HepG2 (cell line): Measurements from ENCODE around the gene NBEAL1. TPM values are rescaled to one million over a fixed set of nuclear protein-coding genes. Genes with fewer than 3 reads are reported as not detected.

Source experiments
- ATAD3A ChIP-seq: sonication (generic); formaldehyde crosslinking; IDR thresholded peaks from 2 replicates; pipeline ENCODE4 v1.4.0; 2020; ENCODE audit warnings: missing genetic modification reagents
- KDM1A ChIP-seq: IDR thresholded peaks from 2 replicates; pipeline ENCODE4 v1.6.1; 2016; ENCODE audit warnings: missing compliant biosample characterization
- MTF2 ChIP-seq: sonication (generic); formaldehyde crosslinking; IDR thresholded peaks from 2 replicates; pipeline ENCODE4 v1.5.0; 2020; ENCODE audit warnings: missing genetic modification reagents, borderline replicate concordance
- NCOA1 ChIP-seq: sonication (generic); formaldehyde crosslinking; IDR thresholded peaks from 2 replicates; pipeline ENCODE4 v1.9.0; 2021; ENCODE audit warnings: missing genetic modification reagents
- NCOR1 ChIP-seq: fragments of 200-600 bp; sonication (generic); IDR thresholded peaks from 2 replicates; pipeline ENCODE4 v1.7.0; 2017; ENCODE audit warnings: antibody characterized with exemption, low read length, borderline replicate concordance
- RBAK ChIP-seq: sonication (generic); formaldehyde crosslinking; IDR thresholded peaks from 2 replicates; pipeline ENCODE4 v1.5.1; 2020; ENCODE audit warnings: mild to moderate bottlenecking, missing genetic modification reagents
- SALL1 ChIP-seq: sonication (generic); formaldehyde crosslinking; IDR thresholded peaks from 2 replicates; pipeline ENCODE4 v1.8.0; 2022; ENCODE audit warnings: mild to moderate bottlenecking, missing genetic modification reagents
- SMC3 ChIP-seq: IDR thresholded peaks from 2 replicates; pipeline ENCODE4 v1.6.1; 2011; ENCODE audit warnings: low read length, improper control_type of control experiment
- STAG1 ChIP-seq: sonication (generic); formaldehyde crosslinking; IDR thresholded peaks from 2 replicates; pipeline ENCODE4 v1.4.0; 2020; ENCODE audit warnings: missing genetic modification reagents
- ZBTB42 ChIP-seq: sonication (generic); formaldehyde crosslinking; IDR thresholded peaks from 2 replicates; pipeline ENCODE4 v1.5.0; 2020; ENCODE audit warnings: mild to moderate bottlenecking, missing genetic modification reagents
- ZNF232 ChIP-seq: sonication (generic); formaldehyde crosslinking; IDR thresholded peaks from 2 replicates; pipeline ENCODE4 v1.4.0; 2020; ENCODE audit warnings: missing genetic modification reagents, borderline replicate concordance
- ZNF329 ChIP-seq: sonication (generic); formaldehyde crosslinking; IDR thresholded peaks from 2 replicates; pipeline ENCODE4 v1.9.0; 2021; ENCODE audit warnings: low read depth, mild to moderate bottlenecking, missing genetic modification reagents
- ZNF331 ChIP-seq: sonication (generic); formaldehyde crosslinking; IDR thresholded peaks from 2 replicates; pipeline ENCODE4 v1.4.0; 2020; ENCODE audit warnings: missing genetic modification reagents
- ZNF747 ChIP-seq: sonication (generic); formaldehyde crosslinking; IDR thresholded peaks from 2 replicates; pipeline ENCODE4 v1.8.1; 2023; ENCODE audit warnings: missing genetic modification reagents, mild to moderate bottlenecking, borderline replicate concordance
- ZSCAN22 ChIP-seq: sonication (generic); formaldehyde crosslinking; IDR thresholded peaks from 2 replicates; pipeline ENCODE4 v1.4.0; 2020; ENCODE audit warnings: mild to moderate bottlenecking, missing genetic modification reagents
- polyA plus RNA-seq, 8 experiments: library from polyadenylated mRNA; depleted of rRNA in 3 of 8; stranded (reverse) in 7 of 8; unstranded in 1 of 8; fragments of >200 nt; fragmentation: Illumina TruSeq in 4 of 8; extraction: Trizol in 4 of 8; gene quantifications; 2 replicates each; pipeline versions ENCODE4 v1.2.1 to v1.2.3, GENCODE V29; 2011 to 2016; ENCODE audit warnings: low read depth in 4 of 8, missing spikeins in 1 of 8, mixed read lengths in 1 of 8; ENCODE audit not compliant: insufficient read depth in 1 of 8
- total RNA-seq, 5 experiments: library from RNA; depleted of rRNA; stranded (reverse); fragments of >200 nt; fragmentation: Illumina TruSeq; extraction: Trizol; gene quantifications; 2 replicates each; pipeline ENCODE4 v1.2.3, GENCODE V29; 2016; ENCODE audit warnings: low read depth in 1 of 5
- TF ChIP-seq, protein P1 (sequence below), 2 experiments: sonication (generic) in 1 of 2; formaldehyde crosslinking in 1 of 2; IDR thresholded peaks; 2 replicates each; pipeline versions ENCODE4 v1.6.1 to v1.9.0; 2014 to 2022; ENCODE audit warnings: antibody characterized with exemption in 1 of 2, borderline replicate concordance in 1 of 2, inconsistent platforms in 1 of 2, low read depth in 1 of 2, missing genetic modification reagents in 1 of 2
- TF ChIP-seq, protein P2 (sequence below): sonication (generic); formaldehyde crosslinking; IDR thresholded peaks from 2 replicates; pipeline ENCODE4 v1.5.0; 2020; ENCODE audit warnings: mild to moderate bottlenecking, missing genetic modification reagents
- TF ChIP-seq, protein P3 (sequence below): sonication (generic); formaldehyde crosslinking; IDR thresholded peaks from 2 replicates; pipeline ENCODE4 v1.9.0; 2021; ENCODE audit warnings: missing genetic modification reagents, borderline replicate concordance

Gene NBEAL1
- total and polyA plus RNA-seq, 2 of the 13 experiments (the other 11 are each of a cell fraction or from before 2014, with no cell fraction given): 6.4 to 15.7 TPM

DNA sequence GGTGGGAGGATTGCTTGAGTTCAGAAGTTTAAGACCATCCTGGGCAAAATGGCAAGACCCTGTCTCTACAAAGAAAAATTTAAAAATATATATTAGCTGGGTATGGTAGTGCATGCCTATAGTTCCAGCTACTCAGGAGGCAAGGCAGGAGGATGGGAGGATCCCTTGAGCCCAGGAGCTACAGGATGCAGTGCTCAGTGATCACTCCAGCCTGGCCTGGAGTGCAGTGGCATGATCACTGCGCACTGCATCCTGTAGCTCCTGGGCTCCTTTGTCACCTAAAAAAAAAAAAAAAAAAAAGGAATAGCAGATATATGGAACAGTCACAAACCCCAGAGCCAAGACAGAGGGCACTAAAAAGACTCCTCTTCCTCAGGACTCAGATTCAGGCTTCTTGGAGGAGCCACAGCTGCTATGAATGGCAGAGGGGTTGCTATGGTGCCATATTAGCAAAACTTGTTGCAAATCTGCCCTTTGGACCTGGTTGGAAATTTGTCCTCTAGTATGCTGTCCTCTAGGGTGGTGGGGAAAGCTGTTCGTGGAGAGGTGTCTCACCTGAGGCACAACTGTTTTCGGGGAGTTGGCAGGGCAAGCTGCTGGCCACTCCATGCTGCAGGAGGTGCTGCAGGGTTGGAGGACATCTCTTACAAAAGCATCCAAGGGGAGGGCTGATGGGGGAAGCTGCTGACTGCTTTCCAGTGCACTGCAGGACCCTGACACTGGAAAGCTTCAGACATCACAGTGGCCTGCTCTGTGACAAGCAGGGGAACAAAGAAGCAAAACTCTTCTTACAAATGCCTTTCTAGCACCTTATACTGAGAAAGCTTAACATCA is 246.9 kb downstream of the NBEAL1 start (continued):
- TF ChIP-seq, protein P1, sequence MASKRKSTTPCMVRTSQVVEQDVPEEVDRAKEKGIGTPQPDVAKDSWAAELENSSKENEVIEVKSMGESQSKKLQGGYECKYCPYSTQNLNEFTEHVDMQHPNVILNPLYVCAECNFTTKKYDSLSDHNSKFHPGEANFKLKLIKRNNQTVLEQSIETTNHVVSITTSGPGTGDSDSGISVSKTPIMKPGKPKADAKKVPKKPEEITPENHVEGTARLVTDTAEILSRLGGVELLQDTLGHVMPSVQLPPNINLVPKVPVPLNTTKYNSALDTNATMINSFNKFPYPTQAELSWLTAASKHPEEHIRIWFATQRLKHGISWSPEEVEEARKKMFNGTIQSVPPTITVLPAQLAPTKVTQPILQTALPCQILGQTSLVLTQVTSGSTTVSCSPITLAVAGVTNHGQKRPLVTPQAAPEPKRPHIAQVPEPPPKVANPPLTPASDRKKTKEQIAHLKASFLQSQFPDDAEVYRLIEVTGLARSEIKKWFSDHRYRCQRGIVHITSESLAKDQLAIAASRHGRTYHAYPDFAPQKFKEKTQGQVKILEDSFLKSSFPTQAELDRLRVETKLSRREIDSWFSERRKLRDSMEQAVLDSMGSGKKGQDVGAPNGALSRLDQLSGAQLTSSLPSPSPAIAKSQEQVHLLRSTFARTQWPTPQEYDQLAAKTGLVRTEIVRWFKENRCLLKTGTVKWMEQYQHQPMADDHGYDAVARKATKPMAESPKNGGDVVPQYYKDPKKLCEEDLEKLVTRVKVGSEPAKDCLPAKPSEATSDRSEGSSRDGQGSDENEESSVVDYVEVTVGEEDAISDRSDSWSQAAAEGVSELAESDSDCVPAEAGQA (IDR thresholded peaks at IDR 0.05; ENCODE audit: low read depth): no peak
- TF ChIP-seq, protein P1 (CRISPR knock-in tag; IDR thresholded peaks at IDR 0.05; ENCODE audit: borderline replicate concordance): no peak
- no peak for TF ChIP-seq ZNF331 (CRISPR knock-in tag)
- TF ChIP-seq ATAD3A: no peak
- TF ChIP-seq ZNF747 (CRISPR knock-in tag): no peak
- TF ChIP-seq STAG1: peak; percentile 31
- TF ChIP-seq ZSCAN22: no peak
- TF ChIP-seq NCOR1: 0 out of 2 replicates have a peak, but pooled peaks have one; percentile 17
- no peak for TF ChIP-seq ZBTB42
- TF ChIP-seq KDM1A (CRISPR knock-in tag): no peak
- TF ChIP-seq SMC3: no peak
- no peak; the same call in 1 of the 2 replicates for TF ChIP-seq SALL1 (CRISPR knock-in tag)
- TF ChIP-seq, protein P2, sequence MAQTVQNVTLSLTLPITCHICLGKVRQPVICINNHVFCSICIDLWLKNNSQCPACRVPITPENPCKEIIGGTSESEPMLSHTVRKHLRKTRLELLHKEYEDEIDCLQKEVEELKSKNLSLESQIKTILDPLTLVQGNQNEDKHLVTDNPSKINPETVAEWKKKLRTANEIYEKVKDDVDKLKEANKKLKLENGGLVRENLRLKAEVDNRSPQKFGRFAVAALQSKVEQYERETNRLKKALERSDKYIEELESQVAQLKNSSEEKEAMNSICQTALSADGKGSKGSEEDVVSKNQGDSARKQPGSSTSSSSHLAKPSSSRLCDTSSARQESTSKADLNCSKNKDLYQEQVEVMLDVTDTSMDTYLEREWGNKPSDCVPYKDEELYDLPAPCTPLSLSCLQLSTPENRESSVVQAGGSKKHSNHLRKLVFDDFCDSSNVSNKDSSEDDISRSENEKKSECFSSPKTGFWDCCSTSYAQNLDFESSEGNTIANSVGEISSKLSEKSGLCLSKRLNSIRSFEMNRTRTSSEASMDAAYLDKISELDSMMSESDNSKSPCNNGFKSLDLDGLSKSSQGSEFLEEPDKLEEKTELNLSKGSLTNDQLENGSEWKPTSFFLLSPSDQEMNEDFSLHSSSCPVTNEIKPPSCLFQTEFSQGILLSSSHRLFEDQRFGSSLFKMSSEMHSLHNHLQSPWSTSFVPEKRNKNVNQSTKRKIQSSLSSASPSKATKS (CRISPR knock-in tag): no peak
- TF ChIP-seq ZNF329 (CRISPR knock-in tag): no peak
- TF ChIP-seq, protein P3, sequence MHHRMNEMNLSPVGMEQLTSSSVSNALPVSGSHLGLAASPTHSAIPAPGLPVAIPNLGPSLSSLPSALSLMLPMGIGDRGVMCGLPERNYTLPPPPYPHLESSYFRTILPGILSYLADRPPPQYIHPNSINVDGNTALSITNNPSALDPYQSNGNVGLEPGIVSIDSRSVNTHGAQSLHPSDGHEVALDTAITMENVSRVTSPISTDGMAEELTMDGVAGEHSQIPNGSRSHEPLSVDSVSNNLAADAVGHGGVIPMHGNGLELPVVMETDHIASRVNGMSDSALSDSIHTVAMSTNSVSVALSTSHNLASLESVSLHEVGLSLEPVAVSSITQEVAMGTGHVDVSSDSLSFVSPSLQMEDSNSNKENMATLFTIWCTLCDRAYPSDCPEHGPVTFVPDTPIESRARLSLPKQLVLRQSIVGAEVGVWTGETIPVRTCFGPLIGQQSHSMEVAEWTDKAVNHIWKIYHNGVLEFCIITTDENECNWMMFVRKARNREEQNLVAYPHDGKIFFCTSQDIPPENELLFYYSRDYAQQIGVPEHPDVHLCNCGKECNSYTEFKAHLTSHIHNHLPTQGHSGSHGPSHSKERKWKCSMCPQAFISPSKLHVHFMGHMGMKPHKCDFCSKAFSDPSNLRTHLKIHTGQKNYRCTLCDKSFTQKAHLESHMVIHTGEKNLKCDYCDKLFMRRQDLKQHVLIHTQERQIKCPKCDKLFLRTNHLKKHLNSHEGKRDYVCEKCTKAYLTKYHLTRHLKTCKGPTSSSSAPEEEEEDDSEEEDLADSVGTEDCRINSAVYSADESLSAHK (CRISPR knock-in tag): no peak
- no peak for TF ChIP-seq MTF2 (CRISPR knock-in tag)
- TF ChIP-seq ZNF232 (CRISPR knock-in tag): no peak
- TF ChIP-seq NCOA1 (CRISPR knock-in tag): no peak
- TF ChIP-seq RBAK (CRISPR knock-in tag): no peak
